ENCODE data around the gene FERMT1.

FERMT1 gene, protein sequence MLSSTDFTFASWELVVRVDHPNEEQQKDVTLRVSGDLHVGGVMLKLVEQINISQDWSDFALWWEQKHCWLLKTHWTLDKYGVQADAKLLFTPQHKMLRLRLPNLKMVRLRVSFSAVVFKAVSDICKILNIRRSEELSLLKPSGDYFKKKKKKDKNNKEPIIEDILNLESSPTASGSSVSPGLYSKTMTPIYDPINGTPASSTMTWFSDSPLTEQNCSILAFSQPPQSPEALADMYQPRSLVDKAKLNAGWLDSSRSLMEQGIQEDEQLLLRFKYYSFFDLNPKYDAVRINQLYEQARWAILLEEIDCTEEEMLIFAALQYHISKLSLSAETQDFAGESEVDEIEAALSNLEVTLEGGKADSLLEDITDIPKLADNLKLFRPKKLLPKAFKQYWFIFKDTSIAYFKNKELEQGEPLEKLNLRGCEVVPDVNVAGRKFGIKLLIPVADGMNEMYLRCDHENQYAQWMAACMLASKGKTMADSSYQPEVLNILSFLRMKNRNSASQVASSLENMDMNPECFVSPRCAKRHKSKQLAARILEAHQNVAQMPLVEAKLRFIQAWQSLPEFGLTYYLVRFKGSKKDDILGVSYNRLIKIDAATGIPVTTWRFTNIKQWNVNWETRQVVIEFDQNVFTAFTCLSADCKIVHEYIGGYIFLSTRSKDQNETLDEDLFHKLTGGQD

GRCh38 chr20:6122873-6123648 lies at the start of gene FERMT1:
TSS of gene FERMT1 (minus strand) at chr20:6123030. CDS start at chr20:6119554, 3,476 bp downstream.
- DNase-seq (ENCODE audit: low read depth in 3 of 3) = no peak

DNA sequence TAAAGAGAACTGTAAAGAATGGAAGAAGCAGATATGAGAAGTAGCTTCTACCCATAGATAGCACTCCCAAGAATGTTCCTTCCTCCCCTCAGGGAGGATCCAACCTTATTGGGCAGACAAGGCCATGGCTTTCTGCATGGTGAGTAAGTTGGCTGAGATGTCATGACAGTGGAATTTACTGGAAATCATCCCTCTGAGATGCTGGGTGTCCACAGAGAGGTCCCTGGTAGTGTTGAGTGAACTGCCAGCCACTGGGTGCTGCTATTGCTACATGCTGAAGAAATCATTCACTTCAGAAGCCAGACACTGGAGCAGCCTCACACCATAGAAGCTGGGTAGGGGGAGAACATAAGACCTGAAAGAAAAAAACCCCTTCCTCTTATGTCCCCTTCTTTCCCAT lies 46.4 kb upstream of the FERMT1 start:
- DNase-seq (ENCODE audit: low read depth in 3 of 3) = no peak

- no peak for DNase-seq (ENCODE audit: low read depth in 3 of 3)
Measured at GRCh38 chr20:6168204-6168603, 45.4 kb upstream of the FERMT1 start.

DNA sequence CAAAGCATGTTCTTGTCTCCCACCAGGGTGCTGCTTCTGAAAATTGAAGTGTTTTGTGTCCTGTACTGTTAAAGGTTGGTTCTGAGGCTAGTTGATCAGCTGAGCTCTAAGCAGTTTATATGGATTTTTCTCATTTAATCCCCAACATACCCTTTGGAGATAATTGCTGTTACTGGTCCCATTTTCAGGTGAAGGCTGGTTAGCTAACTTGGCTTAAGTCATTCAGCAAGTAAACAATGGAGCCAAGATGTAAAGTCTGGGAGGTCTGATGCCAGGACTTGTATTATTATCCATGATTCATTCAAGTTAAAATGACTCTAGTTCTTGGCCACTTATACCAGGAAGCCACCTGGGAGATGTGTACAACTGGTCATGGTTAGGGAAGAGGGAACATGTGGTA lies 42.5 kb upstream of the FERMT1 start:
- no peak for DNase-seq (ENCODE audit: low read depth in 3 of 3)

GRCh38 chr20:6164421-6165341 lies 41.9 kb upstream of the FERMT1 start:
- no peak for DNase-seq (ENCODE audit: low read depth in 3 of 3)

GRCh38 chr20:6160736-6161135 lies 37.9 kb upstream of the FERMT1 start:
- no peak for DNase-seq (ENCODE audit: low read depth in 3 of 3)

DNA sequence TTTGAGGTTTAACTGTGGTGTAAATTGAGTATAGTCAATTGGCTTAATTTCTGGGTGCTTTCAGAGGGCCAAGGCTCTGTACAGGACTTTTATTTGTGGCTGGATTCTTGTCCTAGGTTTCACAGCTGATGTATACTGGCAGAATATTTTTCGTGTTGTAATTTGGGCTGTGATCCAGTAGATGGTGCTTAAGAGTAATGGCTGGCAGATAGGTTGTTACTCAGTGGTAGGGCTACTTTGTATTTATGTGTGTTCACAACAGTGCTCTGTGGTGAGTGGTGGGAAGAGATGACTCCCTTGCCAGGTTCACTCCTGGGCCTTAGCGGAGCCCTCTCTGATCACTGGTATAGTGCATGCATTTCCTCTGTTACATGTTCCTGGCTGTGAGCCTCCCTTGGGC lies 34.5 kb upstream of the FERMT1 start:
- DNase-seq (ENCODE audit: low read depth in 3 of 3) = no peak

DNA sequence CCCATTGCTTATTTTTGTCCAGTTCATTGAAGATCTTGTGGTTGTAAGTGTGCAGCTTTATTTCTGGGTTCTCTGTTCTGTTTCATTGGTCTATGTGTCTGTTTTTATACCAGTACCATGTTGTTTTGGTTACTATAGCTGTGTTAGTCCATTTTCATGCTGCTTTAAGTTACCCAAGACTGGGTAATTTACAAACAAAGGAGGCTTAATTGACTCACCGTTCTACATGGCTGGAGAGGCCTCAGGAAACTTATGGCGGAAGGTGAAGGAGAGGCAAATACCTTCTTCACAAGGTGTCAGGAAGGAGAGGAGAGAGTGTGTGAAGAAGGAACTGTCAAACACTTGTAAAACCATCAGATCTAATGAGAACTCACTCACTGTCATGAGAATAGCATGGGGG lies 29.9 kb upstream of the FERMT1 start:
- DNase-seq (ENCODE audit: low read depth in 3 of 3) = no peak

GRCh38 chr20:6148073-6148472 lies 25.2 kb upstream of the FERMT1 start:
- DNase-seq (ENCODE audit: low read depth in 3 of 3) = no peak

- DNase-seq (ENCODE audit: low read depth in 3 of 3) = peak in 1 of 3 experiments; percentile 13
Measured at GRCh38 chr20:6142348-6142993, 19.6 kb upstream of the FERMT1 start.

GRCh38 chr20:6140947-6141346 lies 18.1 kb upstream of the FERMT1 start:
- no peak for DNase-seq (ENCODE audit: low read depth in 3 of 3)

- no peak for DNase-seq (ENCODE audit: low read depth in 3 of 3)
Measured at GRCh38 chr20:6135347-6135746, 12.5 kb upstream of the FERMT1 start.

GRCh38 chr20:6134592-6134991 lies 11.8 kb upstream of the FERMT1 start:
- DNase-seq (ENCODE audit: low read depth in 3 of 3) = no peak

DNA sequence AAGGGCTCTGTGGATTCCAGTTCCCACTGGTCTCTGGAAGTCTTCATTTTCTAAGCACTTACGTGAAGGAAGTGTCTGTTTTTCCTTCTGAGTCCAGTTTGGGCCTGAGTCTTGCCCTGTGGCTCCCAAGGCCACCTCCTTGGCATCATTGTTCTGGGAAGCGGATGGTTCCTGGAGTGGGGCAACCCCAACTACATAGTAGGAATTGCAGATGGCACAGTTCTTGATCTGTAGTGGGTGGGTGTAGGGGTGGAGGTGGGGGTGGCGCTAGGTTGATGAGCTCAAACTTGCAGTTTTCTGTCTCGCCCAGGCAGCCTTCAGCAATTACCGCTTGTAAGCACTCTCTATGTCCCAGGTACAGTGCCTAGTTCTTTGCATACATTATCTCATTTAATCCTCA lies 7.2 kb upstream of the FERMT1 start:
- no peak for DNase-seq (ENCODE audit: low read depth in 3 of 3)

- DNase-seq (ENCODE audit: low read depth in 3 of 3) = no peak
Measured at GRCh38 chr20:6127825-6128224, 5.0 kb upstream of the FERMT1 start.

- no peak for DNase-seq (ENCODE audit: low read depth in 3 of 3)
Measured at GRCh38 chr20:6126846-6127245, 4.0 kb upstream of the FERMT1 start.

- DNase-seq (ENCODE audit: low read depth in 3 of 3) = no peak
Measured at GRCh38 chr20:6123649-6124014, 802 bp upstream of the FERMT1 start.

DNA sequence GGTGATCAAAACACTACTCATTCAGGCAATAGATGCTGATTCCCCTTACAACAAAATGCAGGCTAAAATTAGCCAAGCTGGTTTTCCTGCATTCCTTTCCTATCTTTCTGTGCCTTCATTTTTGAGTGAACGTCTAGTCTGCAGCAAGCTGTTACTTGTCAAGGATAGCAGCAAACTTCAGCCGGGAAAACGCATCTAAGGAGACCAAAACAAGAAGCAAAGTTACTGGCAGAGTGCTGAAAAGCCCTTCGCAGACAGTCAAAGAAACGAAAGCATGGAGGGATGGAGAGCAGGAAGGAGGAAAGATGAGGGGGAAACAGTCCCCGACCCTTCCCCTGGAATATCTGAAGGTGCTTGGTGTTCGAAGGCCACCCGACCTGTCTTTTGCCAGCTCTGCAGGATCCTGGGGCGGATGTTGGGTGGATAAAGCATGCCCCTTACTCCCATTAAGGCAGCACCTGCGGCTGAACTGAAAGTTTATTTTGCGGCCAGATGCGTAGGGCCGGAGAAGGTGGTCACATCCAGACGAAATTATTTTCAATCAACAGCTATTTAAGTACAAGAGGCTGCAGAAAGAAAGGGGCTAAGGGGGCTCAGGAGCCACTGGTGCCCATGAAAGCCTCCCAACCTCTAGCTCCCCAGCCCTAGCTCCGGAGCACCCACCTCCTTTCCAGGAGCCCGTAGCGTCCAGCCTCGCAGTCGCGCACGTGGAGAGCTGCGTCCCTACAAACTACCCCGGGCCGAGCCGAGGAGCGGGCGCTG lies 538 bp downstream of the FERMT1 start:
- DNase-seq (ENCODE audit: low read depth in 3 of 3) = no peak

DNA sequence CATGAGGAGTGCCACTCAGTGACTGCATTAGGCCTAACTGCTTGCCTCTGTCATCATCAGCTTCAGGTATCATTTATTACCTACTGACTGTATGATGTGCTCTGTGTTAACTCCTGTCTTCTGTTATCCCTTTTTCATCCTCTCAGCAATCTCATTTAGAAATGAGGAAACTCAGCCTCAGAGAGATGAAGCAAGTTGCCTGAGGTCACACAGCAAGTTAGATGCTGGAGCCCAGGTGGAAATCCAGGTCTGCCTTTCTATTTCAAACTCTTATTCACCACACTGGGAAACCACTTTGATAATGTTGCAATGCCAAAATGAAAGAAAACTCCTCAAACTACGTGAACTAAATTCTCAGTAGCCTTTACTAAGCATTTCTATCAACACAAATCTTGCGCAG lies 1.3 kb downstream of the FERMT1 start:
- DNase-seq (ENCODE audit: low read depth in 3 of 3) = no peak

DNA sequence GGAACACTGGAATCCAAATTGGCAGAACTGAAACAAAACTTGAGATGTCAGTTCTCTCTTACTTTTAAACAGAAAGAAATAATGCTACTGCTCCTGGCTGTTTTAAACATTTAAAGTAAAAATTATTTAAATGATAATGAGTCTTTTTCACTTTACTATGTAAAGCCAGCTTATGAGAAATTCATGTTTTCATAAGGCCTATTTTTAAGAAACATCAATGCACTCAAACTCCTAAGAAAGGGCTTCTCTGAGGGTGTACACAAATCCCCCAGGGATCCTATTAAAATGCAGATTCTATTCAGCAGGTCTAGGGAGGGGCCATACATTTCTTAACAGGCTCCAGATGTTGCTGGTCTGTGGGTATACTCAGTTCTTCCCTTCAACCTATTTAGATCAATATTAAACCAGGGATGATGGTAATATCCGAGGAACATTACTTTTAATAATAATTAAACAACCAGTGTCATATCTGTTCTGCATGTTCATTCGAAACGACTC lies 2.3 kb downstream of the FERMT1 start:
- DNase-seq (ENCODE audit: low read depth in 3 of 3) = no peak

Measured in stimulated activated CD4-positive, alpha-beta T cell treated with anti-CD3 and anti-CD28 coated beads, TNF-alpha, amount 100 ng/mL, for 4 hours (primary cell).